HCT116 (cell line): Measurements from ENCODE around the gene MON1B. TPM values are rescaled to one million over a fixed set of nuclear protein-coding genes. Genes with fewer than 3 reads are reported as not detected.

ENCODE experiments used
- ATAC-seq: fragments of 200-7000 bp; cut with Tn5 transposase; 2 replicates; pipeline ENCODE4 v1.9.1; 2020; ENCODE audit warnings: mild to moderate bottlenecking, moderate library complexity
- BruUV-seq: library from RNA; stranded (reverse); fragments of 400-500 nt; replicated peaks from 2 replicates; lab custom pipeline; 2021; lab: Mats Ljungman, UMichigan
- CTCF ChIA-PET: fragments of 300-600 bp; sonication (Branson Sonifier 250); formaldehyde crosslinking; loops from one replicate; lab custom pipeline; 2021; ENCODE audit warnings: antibody characterized with exemption; lab: Charles Lee
- POLR2A ChIA-PET: fragments of 300-600, 350-600 bp; sonication (Branson Sonifier 250); formaldehyde crosslinking; loops from one replicate; lab custom pipeline; 2021; ENCODE audit warnings: antibody characterized with exemption; lab: Charles Lee
- RAD21 ChIA-PET, 2 experiments: fragments of 300-600 bp; sonication (Branson Sonifier 250); formaldehyde crosslinking; loops; one replicate each; lab custom pipeline; 2023; ENCODE audit warnings: low total read pairs in 2 of 2; ENCODE audit not compliant: uncharacterized antibody in 2 of 2, unreplicated experiment in 2 of 2, low non-redundant PET in 1 of 2; lab: Charles Lee
- DNase-seq: peaks from one replicate; pipeline ENCODE4 v3.0.0-alpha.2; 2010; ENCODE audit warnings: low read depth, low spot score
- H2AFZ ChIP-seq: fragments of 200-600 bp; shearing (Covaris generic), sonication (generic); 2 replicates; pipeline ENCODE4 v1.6.1; 2017; ENCODE audit warnings: low read depth, mixed run types, mixed read lengths, antibody characterized with exemption, low read length; ENCODE audit not compliant: poor library complexity, severe bottlenecking
- H3K27ac ChIP-seq: 2 replicates; pipeline ENCODE4 v1.5.1; 2012; ENCODE audit warnings: low read depth, low read length
- H3K27me3 ChIP-seq: fragments of 200-600 bp; sonication (generic); 2 replicates; pipeline ENCODE4 v1.6.1; 2016; ENCODE audit warnings: mixed run types, low read length, mixed read lengths; ENCODE audit not compliant: insufficient read depth
- H3K36me3 ChIP-seq, 2 experiments: fragments of 200-500 bp in 1 of 2; fragments of 200-600 bp in 1 of 2; sonication (Bioruptor generic) in 1 of 2; sonication (generic) in 1 of 2; 2 replicates each; pipeline versions ENCODE4 v1.5.1 to v1.6.1; 2014 to 2016; ENCODE audit warnings: low read length in 2 of 2, inconsistent platforms in 1 of 2, mixed read lengths in 1 of 2, mixed run types in 1 of 2; ENCODE audit not compliant: insufficient read depth in 2 of 2, control insufficient read depth in 1 of 2
- H3K4me1 ChIP-seq, 2 experiments: fragments of 200-600 bp in 1 of 2; sonication (generic) in 1 of 2; 2 replicates each; pipeline versions ENCODE4 v1.5.1 to v1.6.1; 2012 to 2017; ENCODE audit warnings: low read length in 2 of 2, inconsistent platforms in 1 of 2, mild to moderate bottlenecking in 1 of 2, mixed read lengths in 1 of 2, mixed run types in 1 of 2, moderate library complexity in 1 of 2; ENCODE audit not compliant: insufficient read depth in 2 of 2, control insufficient read depth in 1 of 2
- H3K4me2 ChIP-seq: fragments of 200-600 bp; sonication (generic); 2 replicates; pipeline ENCODE4 v1.6.1; 2017; ENCODE audit warnings: mixed run types, low read length, mixed read lengths
- H3K4me3 ChIP-seq, 2 experiments: fragments of 200-600 bp in 1 of 2; sonication (generic) in 1 of 2; replicated peaks in 1 of 2; 2 replicates each; pipeline ENCODE4 v1.5.1; 2011 to 2016; ENCODE audit warnings: low read length in 2 of 2, control low read depth in 1 of 2, low read depth in 1 of 2, mild to moderate bottlenecking in 1 of 2, mixed read lengths in 1 of 2, mixed run types in 1 of 2
- H3K79me2 ChIP-seq: fragments of 200-600 bp; sonication (generic); 2 replicates; pipeline ENCODE4 v1.6.1; 2017; ENCODE audit warnings: mild to moderate bottlenecking, mixed run types, low read length, moderate library complexity, mixed read lengths; ENCODE audit not compliant: insufficient read depth
- H3K9ac ChIP-seq: fragments of 200-600 bp; sonication (generic); 2 replicates; pipeline ENCODE4 v1.6.1; 2016; ENCODE audit warnings: low read length, mixed read lengths
- H3K9me2 ChIP-seq: fragments of 200-600 bp; sonication (generic), shearing (Covaris generic); 2 replicates; pipeline ENCODE4 v1.6.1; 2017; ENCODE audit warnings: mixed run types, mild to moderate bottlenecking, moderate library complexity; ENCODE audit not compliant: insufficient read depth
- H3K9me3 ChIP-seq, 2 experiments: fragments of 200-500 bp in 1 of 2; fragments of 200-600 bp in 1 of 2; sonication (Bioruptor generic) in 1 of 2; sonication (generic) in 1 of 2; 2 replicates each; pipeline ENCODE4 v1.6.1; 2014 to 2017; ENCODE audit warnings: low read length in 2 of 2, mixed read lengths in 2 of 2, inconsistent platforms in 1 of 2, low read depth in 1 of 2, mild to moderate bottlenecking in 1 of 2, mixed run types in 1 of 2, moderate library complexity in 1 of 2; ENCODE audit not compliant: control insufficient read depth in 1 of 2, insufficient read depth in 1 of 2
- H4K20me1 ChIP-seq: fragments of 200-600 bp; sonication (generic), shearing (Covaris generic); 2 replicates; pipeline ENCODE4 v1.6.1; 2017; ENCODE audit warnings: mixed run types, mild to moderate bottlenecking, moderate library complexity; ENCODE audit not compliant: insufficient read depth
- CBX3 ChIP-seq: IDR thresholded peaks from 2 replicates; pipeline ENCODE4 v1.6.1; 2012; ENCODE audit warnings: low read depth
- CEBPB ChIP-seq: IDR thresholded peaks from 2 replicates; pipeline ENCODE4 v1.6.1; 2012; ENCODE audit warnings: low read depth
- EGR1 ChIP-seq: IDR thresholded peaks from 2 replicates; pipeline ENCODE4 v1.6.1; 2012; ENCODE audit warnings: low read depth
- EZH2phosphoT487 ChIP-seq: fragments of 200-600 bp; IDR thresholded peaks from 2 replicates; pipeline ENCODE4 v1.6.1; 2018; ENCODE audit warnings: antibody characterized with exemption, borderline replicate concordance
- POLR2AphosphoS5 ChIP-seq: IDR thresholded peaks from 2 replicates; pipeline ENCODE4 v1.6.1; 2011; ENCODE audit warnings: mild to moderate bottlenecking, low read depth, low read length, moderate library complexity
- REST ChIP-seq: IDR thresholded peaks from 2 replicates; pipeline ENCODE4 v1.6.1; 2012; ENCODE audit warnings: low read depth
- SIN3A ChIP-seq: IDR thresholded peaks from 2 replicates; pipeline ENCODE4 v1.6.1; 2012; ENCODE audit warnings: low read depth
- SRF ChIP-seq: IDR thresholded peaks from 2 replicates; pipeline ENCODE4 v1.6.1; 2012; ENCODE audit warnings: low read depth
- TCF7L2 ChIP-seq: IDR thresholded peaks from 2 replicates; pipeline ENCODE4 v1.7.0; 2011; ENCODE audit warnings: borderline replicate concordance, inconsistent platforms; ENCODE audit not compliant: insufficient read depth, insufficient read length; ENCODE audit errors: extremely low read depth
- ZFX ChIP-seq: fragments of 450-650 bp; IDR thresholded peaks from 2 replicates; pipeline ENCODE4 v1.6.1; 2017
- intact Hi-C: fragments of 100-400 bp; cut with micrococcal nuclease; formaldehyde crosslinking; loops from 2 replicates; pipeline ENCODE4 v1.10.0; 2022
- total RNA-seq: library from RNA; stranded (reverse); gene quantifications from one replicate; pipeline ENCODE4 v1.2.1, GENCODE V29; 2021; ENCODE audit not compliant: unreplicated experiment
- TF ChIP-seq, protein P1 (sequence below): IDR thresholded peaks from 2 replicates; pipeline ENCODE4 v1.6.1; 2012

MON1B gene
- total RNA-seq, 1 experiment from 2014 or later: 34.7 TPM

GRCh38 chr16:77212741-77213541 is 22.0 kb downstream of the MON1B start:
- H3K4me3 ChIP-seq: peak overlapping the region; percentile 69 to 83
- H3K9me2 ChIP-seq: no peaks in the 10 kb centered on the region
- peak overlapping the region; percentile 95 for H3K9ac ChIP-seq
- H3K79me2 ChIP-seq: no peaks in the 10 kb centered on the region
- no peak for DNase-seq
- peaks cover 48 to 60% of the 10 kb centered on the region in 2 experiments for H3K4me1 ChIP-seq
- H3K27me3 ChIP-seq: no peaks in the 10 kb centered on the region
- no peaks in the 10 kb centered on the region for H3K9me3 ChIP-seq
- H3K4me2 ChIP-seq: peak overlapping the region; percentile 91
- 0 out of 2 replicates have a peak, but pooled peaks have one; percentile 23 for TF ChIP-seq SIN3A
- no peak for TF ChIP-seq SRF
- 0 out of 2 replicates have a peak, but pooled peaks have one; percentile 8 for TF ChIP-seq EGR1
- TF ChIP-seq POLR2AphosphoS5: peak; percentile 77
- peak; percentile 63 for TF ChIP-seq ZFX
- no peak for TF ChIP-seq EZH2phosphoT487
- H3K36me3 ChIP-seq: no peaks in the 10 kb centered on the region
- no peaks in the 10 kb centered on the region for H4K20me1 ChIP-seq
- ChIA-PET RAD21 (no interaction called here), CTCF (no interaction called here), POLR2A (interaction anchor here (1.4 kb wide), 1 partner anchor 8 kb away, joined by 3 read pairs; no protein-coding TSS in a partner anchor)
- H3K27ac ChIP-seq: peak overlapping the region; percentile 89
- BruUV-seq: no TSS peak
- H2AFZ ChIP-seq: no peak overlapping the region
- peak; percentile 78 for ATAC-seq
- intact Hi-C loops: loop anchor here (2.0 kb wide), 1 partner anchor 22 kb away; the partner anchor contains the start of gene MON1B

GRCh38 chr16:77213542-77214106 is 22.6 kb downstream of the MON1B start:
- H3K9ac ChIP-seq: peak overlapping the region; percentile 95
- ChIA-PET POLR2A (no interaction called here), RAD21 (no interaction called here), CTCF (no interaction called here)
- H3K9me3 ChIP-seq: no peaks in the 10 kb centered on the region
- H4K20me1 ChIP-seq: no peaks in the 10 kb centered on the region
- H3K4me1 ChIP-seq: peaks cover 55 to 66% of the 10 kb centered on the region in 2 experiments
- H3K4me3 ChIP-seq: peak overlapping the region; percentile 69 to 83
- ATAC-seq (peak; percentile 54), DNase-seq (peak; percentile 98)
- no peaks in the 10 kb centered on the region for H3K9me2 ChIP-seq
- H3K27me3 ChIP-seq: no peaks in the 10 kb centered on the region
- H3K36me3 ChIP-seq: no peaks in the 10 kb centered on the region
- H3K79me2 ChIP-seq: no peaks in the 10 kb centered on the region
- BruUV-seq: no TSS peak
- H2AFZ ChIP-seq: no peak overlapping the region
- H3K4me2 ChIP-seq: peak overlapping the region; percentile 91
- intact Hi-C loops: loop anchor here (2.0 kb wide), 1 partner anchor 23 kb away; the partner anchor contains the start of gene MON1B
- peak overlapping the region; percentile 89 for H3K27ac ChIP-seq
- TF ChIP-seq REST: no peak
- peak; percentile 83 for TF ChIP-seq TCF7L2
- peak; percentile 95 for TF ChIP-seq CBX3
- TF ChIP-seq SRF: peak; percentile 78
- TF ChIP-seq, protein P1, sequence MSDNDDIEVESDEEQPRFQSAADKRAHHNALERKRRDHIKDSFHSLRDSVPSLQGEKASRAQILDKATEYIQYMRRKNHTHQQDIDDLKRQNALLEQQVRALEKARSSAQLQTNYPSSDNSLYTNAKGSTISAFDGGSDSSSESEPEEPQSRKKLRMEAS: peak; percentile 89
- peak; percentile 70 for TF ChIP-seq POLR2AphosphoS5
- no peak for TF ChIP-seq EZH2phosphoT487
- TF ChIP-seq CEBPB: peak; percentile 60
